Brain microvascular endothelial cell (primary cell): ENCODE results near the gene DDX5.

Experiments
- DNase-seq: peaks from one replicate; pipeline ENCODE4 v3.0.0-alpha.2; 2020
- H3K27ac ChIP-seq: fragments of 250-450 bp; sonication (Bioruptor Pico); 2 replicates; pipeline ENCODE4 v1.5.1; 2020; ENCODE audit warnings: mild to moderate bottlenecking, moderate library complexity
- H3K27me3 ChIP-seq: fragments of 250-450 bp; sonication (Bioruptor Pico); replicated peaks from 2 replicates; pipeline ENCODE4 v1.5.1; 2020; ENCODE audit warnings: mild to moderate bottlenecking
- H3K36me3 ChIP-seq: fragments of 250-450 bp; sonication (Bioruptor Pico); replicated peaks from 2 replicates; pipeline ENCODE4 v1.5.1; 2020; ENCODE audit warnings: mild to moderate bottlenecking
- H3K4me3 ChIP-seq: 2 replicates; pipeline ENCODE4 v1.5.1; 2011; ENCODE audit warnings: low read depth, mild to moderate bottlenecking, control low read depth, low read length, moderate library complexity
- in situ Hi-C: cut with HindIII; loops from 2 replicates; pipeline ENCODE4 v1.10.0; 2017; ENCODE audit warnings: low sequenced_read_pairs, low pct_ligation_motif_present
- TF ChIP-seq, protein P1 (sequence below): IDR thresholded peaks from 2 replicates; pipeline ENCODE4 v1.5.1; 2011; ENCODE audit warnings: low read depth, mild to moderate bottlenecking, moderate library complexity, low read length, control low read depth, inconsistent platforms; ENCODE audit errors: missing control alignments

DDX5 gene

GRCh38 chr17:64544742-64545141, 38.7 kb upstream of the DDX5 start:
- TF ChIP-seq, protein P1, sequence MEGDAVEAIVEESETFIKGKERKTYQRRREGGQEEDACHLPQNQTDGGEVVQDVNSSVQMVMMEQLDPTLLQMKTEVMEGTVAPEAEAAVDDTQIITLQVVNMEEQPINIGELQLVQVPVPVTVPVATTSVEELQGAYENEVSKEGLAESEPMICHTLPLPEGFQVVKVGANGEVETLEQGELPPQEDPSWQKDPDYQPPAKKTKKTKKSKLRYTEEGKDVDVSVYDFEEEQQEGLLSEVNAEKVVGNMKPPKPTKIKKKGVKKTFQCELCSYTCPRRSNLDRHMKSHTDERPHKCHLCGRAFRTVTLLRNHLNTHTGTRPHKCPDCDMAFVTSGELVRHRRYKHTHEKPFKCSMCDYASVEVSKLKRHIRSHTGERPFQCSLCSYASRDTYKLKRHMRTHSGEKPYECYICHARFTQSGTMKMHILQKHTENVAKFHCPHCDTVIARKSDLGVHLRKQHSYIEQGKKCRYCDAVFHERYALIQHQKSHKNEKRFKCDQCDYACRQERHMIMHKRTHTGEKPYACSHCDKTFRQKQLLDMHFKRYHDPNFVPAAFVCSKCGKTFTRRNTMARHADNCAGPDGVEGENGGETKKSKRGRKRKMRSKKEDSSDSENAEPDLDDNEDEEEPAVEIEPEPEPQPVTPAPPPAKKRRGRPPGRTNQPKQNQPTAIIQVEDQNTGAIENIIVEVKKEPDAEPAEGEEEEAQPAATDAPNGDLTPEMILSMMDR, result no peak
- no peak for DNase-seq
- peaks cover 84% of the 10 kb centered on the region for H3K36me3 ChIP-seq

DNA sequence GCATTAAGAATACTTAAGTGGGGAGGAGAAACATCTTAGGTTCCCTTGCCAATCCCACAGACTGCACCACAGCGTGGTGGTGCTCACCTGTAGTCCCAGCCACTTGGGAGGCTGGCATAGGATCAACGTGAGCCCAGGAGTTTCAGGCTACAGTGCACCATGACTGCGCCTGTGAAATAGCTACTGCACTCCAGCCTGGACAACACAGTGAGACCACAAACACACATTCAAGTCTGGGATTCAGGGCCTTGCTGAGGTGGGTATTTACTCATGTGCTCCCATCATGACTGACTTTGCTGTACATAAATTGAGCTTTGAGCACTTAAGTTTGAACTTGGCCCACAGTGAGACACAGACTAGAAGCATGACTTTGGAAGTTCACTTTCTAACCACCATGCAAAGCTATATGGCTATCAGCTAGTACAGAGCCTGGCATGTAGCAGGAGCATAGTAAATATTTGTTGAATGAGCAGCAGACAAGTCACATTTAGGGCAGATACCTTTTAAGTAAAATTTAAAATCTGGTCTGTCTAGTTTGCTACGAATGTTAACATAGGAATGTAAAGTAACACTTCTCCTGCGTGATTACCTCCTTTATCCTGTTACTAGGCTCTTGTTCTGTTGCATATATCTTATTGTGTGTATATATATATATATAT, 34.2 kb upstream of the DDX5 start:
- Histone ChIP-seq H3K36me3 (peaks cover 80% of the 10 kb centered on the region), H3K4me3 (no peak overlapping the region), H3K27ac (no peak overlapping the region), H3K27me3 (no peaks in the 10 kb centered on the region)
- TF ChIP-seq, protein P1, result no peak
- no peak for DNase-seq
- in situ Hi-C loops, result no loop called here

More at GRCh38 chr17:64544742-64545141, 38.7 kb upstream of the DDX5 start:
- Histone ChIP-seq H3K27ac (no peak overlapping the region), H3K4me3 (no peak overlapping the region), H3K27me3 (no peaks in the 10 kb centered on the region)
- in situ Hi-C loops, result no loop called here

DNA sequence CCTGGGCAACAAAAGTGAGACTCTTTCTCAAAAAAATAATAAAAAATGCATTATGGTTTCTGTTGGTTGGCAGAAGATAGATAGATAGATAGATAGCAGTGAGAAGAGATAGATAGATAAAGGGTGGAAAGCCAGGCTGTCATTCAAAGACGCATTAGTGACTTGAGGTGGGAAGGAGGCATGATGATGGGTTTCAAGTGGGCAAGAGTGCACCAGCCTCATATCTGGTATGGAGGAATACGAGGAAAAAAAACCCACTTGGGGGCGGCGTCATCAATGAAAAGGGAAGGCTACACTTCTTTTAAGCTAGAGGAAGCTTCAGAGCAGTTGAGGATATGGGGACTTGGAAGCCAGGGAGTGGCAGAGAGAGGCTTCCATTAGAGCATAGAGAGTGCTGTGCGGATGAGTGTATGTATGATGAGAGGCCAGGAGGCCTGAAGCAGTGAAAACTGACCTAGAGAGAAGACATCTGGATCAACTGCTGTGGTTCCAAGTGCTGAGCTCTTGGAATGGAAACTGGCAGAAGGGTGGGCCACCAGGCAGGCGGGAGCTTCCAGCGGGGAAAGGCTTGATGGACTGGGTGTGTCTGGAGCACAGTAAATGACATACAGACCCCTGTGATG, 32.5 kb upstream of the DDX5 start:
- in situ Hi-C loops, result no loop called here
- H3K36me3 ChIP-seq, result peaks cover 78% of the 10 kb centered on the region
- H3K27ac ChIP-seq, result no peak overlapping the region
- no peaks in the 10 kb centered on the region for H3K27me3 ChIP-seq
- TF ChIP-seq, protein P1, result no peak
- no peak for DNase-seq
- H3K4me3 ChIP-seq, result no peak overlapping the region

DNA sequence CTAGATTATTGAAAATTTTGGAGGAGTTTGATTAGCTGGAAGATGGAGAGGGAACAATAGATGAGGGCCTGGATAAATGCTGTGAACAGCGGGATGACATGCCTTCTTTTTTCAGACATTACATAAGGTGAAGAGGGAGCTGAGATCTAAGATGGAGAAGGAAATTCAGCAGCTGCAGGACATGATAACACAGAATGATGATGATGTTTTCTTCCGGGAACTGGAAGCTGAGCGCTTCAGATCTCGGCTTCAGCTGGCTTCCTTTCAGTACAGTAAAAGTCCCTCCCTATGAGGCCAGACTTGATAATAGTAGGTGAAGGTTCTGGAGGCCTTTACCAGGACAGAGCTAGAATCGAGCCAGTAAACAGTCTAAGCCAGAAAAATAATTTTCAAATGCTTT, 31.4 kb upstream of the DDX5 start:
- TF ChIP-seq, protein P1, result no peak
- no peak for DNase-seq
- Histone ChIP-seq H3K27ac (no peak overlapping the region), H3K4me3 (no peak overlapping the region), H3K27me3 (no peaks in the 10 kb centered on the region), H3K36me3 (peaks cover 81% of the 10 kb centered on the region)
- in situ Hi-C loops, result no loop called here

GRCh38 chr17:64536913-64537312, 30.8 kb upstream of the DDX5 start:
- Histone ChIP-seq H3K27me3 (no peaks in the 10 kb centered on the region), H3K27ac (no peak overlapping the region), H3K36me3 (peaks cover 82% of the 10 kb centered on the region), H3K4me3 (no peak overlapping the region)
- in situ Hi-C loops, result no loop called here
- TF ChIP-seq, protein P1, result no peak
- no peak for DNase-seq
